KMS-11 (cell line): ENCODE measurements around the gene FPR3.

Source experiments
- H2AFZ ChIP-seq: fragments of 200-600 bp; sonication (generic); 2 replicates; pipeline ENCODE4 v1.6.1; 2016; ENCODE audit warnings: antibody characterized with exemption, mixed run types, low read depth
- H3K27ac ChIP-seq: fragments of 200-600 bp; sonication (generic); 2 replicates; pipeline ENCODE4 v1.6.1; 2016; ENCODE audit warnings: mild to moderate bottlenecking, mixed run types
- H3K27me3 ChIP-seq: fragments of 200-600 bp; sonication (generic); 2 replicates; pipeline ENCODE4 v1.6.1; 2017; ENCODE audit warnings: mild to moderate bottlenecking, low read depth, mixed run types, moderate library complexity; ENCODE audit not compliant: insufficient read depth
- H3K36me3 ChIP-seq: fragments of 200-600 bp; sonication (generic); 2 replicates; pipeline ENCODE4 v1.6.1; 2017; ENCODE audit warnings: mild to moderate bottlenecking, mixed run types; ENCODE audit not compliant: insufficient read depth
- H3K4me1 ChIP-seq: fragments of 200-600 bp; sonication (generic); 2 replicates; pipeline ENCODE4 v1.6.1; 2016; ENCODE audit warnings: mild to moderate bottlenecking, low read depth, mixed run types; ENCODE audit not compliant: poor library complexity, severe bottlenecking
- H3K4me2 ChIP-seq: fragments of 200-600 bp; sonication (generic); 2 replicates; pipeline ENCODE4 v1.7.0; 2016; ENCODE audit warnings: mild to moderate bottlenecking, mixed run types
- H3K4me3 ChIP-seq: fragments of 200-600 bp; sonication (generic); IDR thresholded peaks from 2 replicates; pipeline ENCODE4 v1.6.1; 2017; ENCODE audit warnings: low read depth, low read length, mixed read lengths; ENCODE audit not compliant: insufficient read depth
- H3K79me2 ChIP-seq: fragments of 200-600 bp; sonication (generic); 2 replicates; pipeline ENCODE4 v1.6.1; 2016; ENCODE audit warnings: low read depth, mixed run types; ENCODE audit not compliant: insufficient read depth
- H3K9ac ChIP-seq: fragments of 200-600 bp; sonication (generic); 2 replicates; pipeline ENCODE4 v1.6.1; 2016; ENCODE audit warnings: mild to moderate bottlenecking, mixed run types
- H4K20me1 ChIP-seq: fragments of 200-600 bp; sonication (generic); 2 replicates; pipeline ENCODE4 v1.6.1; 2016; ENCODE audit warnings: mild to moderate bottlenecking, mixed run types; ENCODE audit not compliant: insufficient read depth
- TF ChIP-seq, protein P1 (sequence below): fragments of 200-600 bp; sonication (generic); conservative IDR thresholded peaks from 2 replicates; pipeline ENCODE4 v1.6.1; 2017; ENCODE audit warnings: low read depth, mild to moderate bottlenecking, antibody characterized with exemption, low read length, moderate library complexity, mixed read lengths

FPR3 gene

DNA sequence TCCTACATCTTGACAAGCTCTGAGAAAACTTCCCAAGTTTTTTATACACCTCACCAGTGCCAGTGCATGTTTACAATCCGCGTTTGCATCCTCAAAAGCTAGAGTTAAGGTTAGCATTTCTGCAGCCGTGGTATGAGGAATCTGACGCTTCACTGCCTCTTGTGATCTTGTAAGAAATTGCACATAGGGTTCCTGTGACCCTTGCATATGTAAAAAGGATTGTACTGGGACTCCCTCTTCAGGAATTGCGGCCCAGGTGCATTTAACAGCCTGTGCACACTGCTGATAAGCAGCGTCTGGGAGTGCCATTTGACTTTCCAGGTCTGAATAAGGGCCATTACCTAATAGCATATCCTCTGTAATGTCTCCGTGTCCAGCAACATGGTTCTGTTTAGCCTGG, 15.3 kb downstream of the FPR3 start:
- Histone ChIP-seq H3K9ac (no peak overlapping the region), H3K79me2 (no peaks in the 10 kb centered on the region), H3K36me3 (no peaks in the 10 kb centered on the region), H3K4me3 (no peak overlapping the region), H4K20me1 (no peaks in the 10 kb centered on the region), H3K4me1 (no peaks in the 10 kb centered on the region), H3K27ac (no peak overlapping the region), H3K27me3 (no peaks in the 10 kb centered on the region), H2AFZ (no peak overlapping the region), H3K4me2 (no peak overlapping the region)
- TF ChIP-seq, protein P1, sequence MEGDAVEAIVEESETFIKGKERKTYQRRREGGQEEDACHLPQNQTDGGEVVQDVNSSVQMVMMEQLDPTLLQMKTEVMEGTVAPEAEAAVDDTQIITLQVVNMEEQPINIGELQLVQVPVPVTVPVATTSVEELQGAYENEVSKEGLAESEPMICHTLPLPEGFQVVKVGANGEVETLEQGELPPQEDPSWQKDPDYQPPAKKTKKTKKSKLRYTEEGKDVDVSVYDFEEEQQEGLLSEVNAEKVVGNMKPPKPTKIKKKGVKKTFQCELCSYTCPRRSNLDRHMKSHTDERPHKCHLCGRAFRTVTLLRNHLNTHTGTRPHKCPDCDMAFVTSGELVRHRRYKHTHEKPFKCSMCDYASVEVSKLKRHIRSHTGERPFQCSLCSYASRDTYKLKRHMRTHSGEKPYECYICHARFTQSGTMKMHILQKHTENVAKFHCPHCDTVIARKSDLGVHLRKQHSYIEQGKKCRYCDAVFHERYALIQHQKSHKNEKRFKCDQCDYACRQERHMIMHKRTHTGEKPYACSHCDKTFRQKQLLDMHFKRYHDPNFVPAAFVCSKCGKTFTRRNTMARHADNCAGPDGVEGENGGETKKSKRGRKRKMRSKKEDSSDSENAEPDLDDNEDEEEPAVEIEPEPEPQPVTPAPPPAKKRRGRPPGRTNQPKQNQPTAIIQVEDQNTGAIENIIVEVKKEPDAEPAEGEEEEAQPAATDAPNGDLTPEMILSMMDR, result no peak

DNA sequence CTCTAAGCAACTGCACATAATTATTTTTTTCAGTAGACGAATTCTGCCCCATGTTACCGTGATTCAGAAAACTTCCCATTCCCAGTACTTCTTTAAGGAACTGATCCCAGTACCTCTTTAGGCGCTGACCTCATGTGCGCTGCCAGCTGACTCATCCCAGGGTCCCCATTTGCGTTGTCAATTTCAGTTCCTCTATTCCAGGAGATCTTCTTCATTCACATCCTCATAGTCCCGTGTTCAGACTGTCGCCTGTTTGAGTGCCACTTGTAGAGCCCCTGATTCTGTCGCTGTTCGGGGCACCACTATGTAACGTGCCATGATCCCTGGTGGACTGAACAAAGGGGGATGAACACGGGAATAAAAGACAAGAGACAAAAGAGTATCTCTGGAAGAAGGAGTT, 16.4 kb downstream of the FPR3 start:
- no peak overlapping the region for H2AFZ ChIP-seq
- H3K9ac ChIP-seq, result no peak overlapping the region
- H3K36me3 ChIP-seq, result no peaks in the 10 kb centered on the region
- TF ChIP-seq, protein P1, result no peak
- H3K79me2 ChIP-seq, result no peaks in the 10 kb centered on the region
- H3K4me1 ChIP-seq, result no peaks in the 10 kb centered on the region
- H3K4me2 ChIP-seq, result no peak overlapping the region
- H4K20me1 ChIP-seq, result no peaks in the 10 kb centered on the region
- H3K27me3 ChIP-seq, result no peaks in the 10 kb centered on the region
- H3K27ac ChIP-seq, result no peak overlapping the region
- H3K4me3 ChIP-seq, result no peak overlapping the region

DNA sequence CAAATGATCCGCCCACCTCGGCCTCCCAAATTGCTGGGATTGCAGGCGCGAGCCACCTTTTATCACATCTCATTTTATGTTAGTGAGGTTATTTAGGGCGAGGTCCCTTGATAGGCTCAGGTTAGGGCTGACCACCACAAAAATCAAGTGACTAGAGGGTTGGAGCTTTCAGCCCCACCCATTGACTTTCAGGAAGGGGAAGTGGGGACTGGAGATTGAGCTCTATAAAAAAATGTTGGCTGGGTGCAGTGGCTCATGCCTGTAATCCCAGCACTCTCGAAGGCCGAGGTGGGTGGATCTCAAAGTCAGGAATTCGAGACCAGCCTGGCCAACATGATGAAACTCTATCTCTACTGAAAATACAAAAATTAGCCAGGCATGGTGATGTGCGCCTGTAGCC, 20.1 kb downstream of the FPR3 start:
- no peak overlapping the region for H3K27ac ChIP-seq
- TF ChIP-seq, protein P1, result no peak

DNA sequence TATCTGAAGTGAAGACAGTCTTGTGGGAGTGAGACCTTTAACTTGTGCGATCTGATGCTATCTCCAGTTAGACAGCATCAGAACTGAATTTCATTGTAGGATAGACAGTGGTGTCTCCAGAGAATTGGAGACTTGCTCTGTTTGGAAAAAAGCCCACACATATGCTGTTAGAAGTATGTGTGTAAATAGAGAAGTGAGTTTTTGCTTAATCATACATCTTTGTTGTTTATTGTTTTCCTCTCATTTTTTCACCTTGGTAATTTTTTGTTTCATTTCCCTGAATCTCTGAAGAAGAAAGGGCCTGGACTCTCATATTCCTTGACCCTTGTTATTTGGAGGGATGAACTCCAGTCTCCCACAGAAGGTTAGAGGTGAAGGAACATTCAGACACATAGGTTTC, 21.8 kb downstream of the FPR3 start:
- no peak overlapping the region for H3K27ac ChIP-seq
- H3K9ac ChIP-seq, result no peak overlapping the region
- no peaks in the 10 kb centered on the region for H3K36me3 ChIP-seq
- no peaks in the 10 kb centered on the region for H4K20me1 ChIP-seq
- H2AFZ ChIP-seq, result no peak overlapping the region
- H3K4me3 ChIP-seq, result no peak overlapping the region
- H3K79me2 ChIP-seq, result no peaks in the 10 kb centered on the region
- H3K27me3 ChIP-seq, result no peaks in the 10 kb centered on the region
- TF ChIP-seq, protein P1, result no peak
- no peak overlapping the region for H3K4me2 ChIP-seq
- H3K4me1 ChIP-seq, result no peaks in the 10 kb centered on the region

More for the DNA sequence above, 20.1 kb downstream of the FPR3 start:
- Histone ChIP-seq H2AFZ (no peak overlapping the region), H3K4me2 (no peak overlapping the region), H3K27me3 (no peaks in the 10 kb centered on the region), H3K79me2 (no peaks in the 10 kb centered on the region), H3K36me3 (no peaks in the 10 kb centered on the region), H3K4me3 (no peak overlapping the region), H3K4me1 (no peaks in the 10 kb centered on the region), H4K20me1 (no peaks in the 10 kb centered on the region), H3K9ac (no peak overlapping the region)
